Muscle of arm (tissue), 14 donors: ENCODE measurements around the gene TUG1. TPM values are rescaled to one million over a fixed set of nuclear protein-coding genes. Genes with fewer than 3 reads are reported as not detected.

Source experiments
- DNase-seq: peaks from one replicate; pipeline ENCODE4 v3.0.0-alpha.2; 2013
- long read RNA-seq, 11 donors: transcript quantifications; one replicate each; lab custom pipeline, GENCODE V29; 2026
- polyA plus RNA-seq, 12 donors: library from polyadenylated mRNA; unstranded; fragments of 120-200 nt; gene quantifications; one replicate each; pipeline ENCODE4 v1.2.1, GENCODE V29; 2013; ENCODE audit not compliant: insufficient read length in 12 of 12

The TUG1 gene
- 100 to 1,000 TPM in 10 of 12 donors, 10 to 100 TPM in 2; 92.5 to 162 (median 125) TPM for polyA plus RNA-seq
- long read RNA-seq, donor 1, full-length matches to known transcripts, result 61 of 61 reads
- long read RNA-seq, donor 1, partial matches to known transcripts, result 0 of 61 reads
- long read RNA-seq, donor 1, other reads (novel, unspliced or antisense), result 0 of 61 reads
- long read RNA-seq, donor 2, full-length matches to known transcripts, result 34 of 49 reads
- long read RNA-seq, donor 2, partial matches to known transcripts, result 15 of 49 reads
- long read RNA-seq, donor 2, other reads (novel, unspliced or antisense), result 0 of 49 reads
- long read RNA-seq, donor 3, full-length matches to known transcripts, result 27 of 62 reads
- long read RNA-seq, donor 3, partial matches to known transcripts, result 35 of 62 reads
- long read RNA-seq, donor 3, other reads (novel, unspliced or antisense), result 0 of 62 reads
- long read RNA-seq, donor 4, full-length matches to known transcripts, result 20 of 20 reads
- long read RNA-seq, donor 4, partial matches to known transcripts, result 0 of 20 reads
- long read RNA-seq, donor 4, other reads (novel, unspliced or antisense), result 0 of 20 reads
- long read RNA-seq, donor 5, full-length matches to known transcripts, result 57 of 70 reads
- long read RNA-seq, donor 5, partial matches to known transcripts, result 13 of 70 reads
- long read RNA-seq, donor 5, other reads (novel, unspliced or antisense), result 0 of 70 reads
- long read RNA-seq, donor 6, full-length matches to known transcripts, result 29 of 29 reads
- long read RNA-seq, donor 6, partial matches to known transcripts, result 0 of 29 reads
- long read RNA-seq, donor 6, other reads (novel, unspliced or antisense), result 0 of 29 reads
- long read RNA-seq, donor 7, full-length matches to known transcripts, result 34 of 34 reads
- long read RNA-seq, donor 7, partial matches to known transcripts, result 0 of 34 reads
- long read RNA-seq, donor 7, other reads (novel, unspliced or antisense), result 0 of 34 reads
- long read RNA-seq, donor 8, full-length matches to known transcripts, result 52 of 52 reads
- long read RNA-seq, donor 8, partial matches to known transcripts, result 0 of 52 reads
- long read RNA-seq, donor 8, other reads (novel, unspliced or antisense), result 0 of 52 reads
- long read RNA-seq, donor 9, full-length matches to known transcripts, result 24 of 24 reads
- long read RNA-seq, donor 9, partial matches to known transcripts, result 0 of 24 reads
- long read RNA-seq, donor 9, other reads (novel, unspliced or antisense), result 0 of 24 reads
- long read RNA-seq, donor 10, full-length matches to known transcripts, result 45 of 45 reads
- long read RNA-seq, donor 10, partial matches to known transcripts, result 0 of 45 reads
- long read RNA-seq, donor 10, other reads (novel, unspliced or antisense), result 0 of 45 reads
- long read RNA-seq, donor 11, full-length matches to known transcripts, result 45 of 45 reads
- long read RNA-seq, donor 11, partial matches to known transcripts, result 0 of 45 reads
- long read RNA-seq, donor 11, other reads (novel, unspliced or antisense), result 0 of 45 reads

DNA sequence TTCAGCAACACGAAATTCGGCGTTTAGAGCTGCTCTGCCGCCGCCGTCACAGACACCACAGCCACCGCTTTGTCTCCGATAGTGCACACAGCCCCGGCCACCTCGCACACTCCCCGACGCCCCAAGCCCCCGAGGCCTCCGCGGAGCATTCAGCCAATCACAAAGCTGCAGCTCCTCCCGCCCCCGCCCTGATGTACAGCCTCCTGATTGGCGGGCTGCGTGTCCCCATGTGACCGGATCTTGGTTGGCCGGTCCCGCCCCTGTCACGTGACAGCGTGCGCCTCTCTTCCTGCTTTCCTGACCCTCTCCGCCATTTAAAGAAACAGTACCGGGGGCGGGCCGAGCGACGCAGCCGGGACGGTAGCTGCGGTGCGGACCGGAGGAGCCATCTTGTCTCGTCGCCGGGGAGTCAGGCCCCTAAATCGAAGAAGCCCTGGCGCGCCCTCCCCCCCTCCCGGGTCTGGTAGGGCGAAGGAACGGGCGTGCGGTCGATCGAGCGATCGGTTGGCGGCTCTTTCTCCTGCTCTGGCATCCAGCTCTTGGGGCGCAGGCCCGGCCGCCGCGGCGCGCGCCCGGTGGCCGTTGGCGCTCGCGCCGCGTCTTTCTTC is at the start of gene TUG1:
TUG1 (plus strand) TSS at position 342 of the 608 bp plus-strand sequence.
- DNase-seq, result peak; percentile 98

GRCh38 chr22:30919973-30920372 is 49.1 kb upstream of the TUG1 start:
- DNase-seq, result no peak

GRCh38 chr22:30920407-30920806 is 48.7 kb upstream of the TUG1 start:
- peak; percentile 70 for DNase-seq

- no peak for DNase-seq
Measured at GRCh38 chr22:30921108-30921507, 48.0 kb upstream of the TUG1 start.

DNA sequence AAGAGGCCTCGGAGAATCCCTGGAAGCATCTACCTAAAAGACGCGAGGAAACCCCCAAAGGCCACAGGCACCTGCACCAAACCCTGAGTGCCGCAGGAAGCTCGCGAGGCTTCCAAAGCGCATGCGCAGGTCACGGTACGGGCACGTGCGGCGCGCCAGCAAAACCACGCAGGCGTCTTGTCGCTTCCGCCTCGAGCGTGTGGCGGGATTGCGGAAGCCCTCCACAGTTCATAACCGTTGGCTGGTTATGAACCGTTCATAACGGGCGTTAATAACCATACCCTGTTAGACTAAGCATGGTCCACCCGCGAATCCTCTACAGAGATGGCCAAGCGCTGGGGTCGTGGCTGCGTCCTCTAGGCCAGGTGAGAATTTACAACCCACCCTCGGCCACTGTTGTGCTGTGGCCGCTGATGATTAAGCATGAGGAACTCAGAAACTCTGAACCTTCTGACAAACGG is 46.9 kb upstream of the TUG1 start:
- DNase-seq, result peak; percentile 54

GRCh38 chr22:30923168-30923900 is 45.7 kb upstream of the TUG1 start:
- no peak for DNase-seq

- no peak for DNase-seq
Measured at GRCh38 chr22:30925667-30926066, 43.4 kb upstream of the TUG1 start.

GRCh38 chr22:30926706-30927105 is 42.4 kb upstream of the TUG1 start:
- no peak for DNase-seq

GRCh38 chr22:30927806-30928205 is 41.3 kb upstream of the TUG1 start:
- DNase-seq, result no peak

- DNase-seq, result no peak
Measured at GRCh38 chr22:30928401-30928800, 40.7 kb upstream of the TUG1 start.

- DNase-seq, result no peak
Measured at GRCh38 chr22:30930228-30930627, 38.8 kb upstream of the TUG1 start.

GRCh38 chr22:30931541-30932300 is 37.3 kb upstream of the TUG1 start:
- no peak for DNase-seq

GRCh38 chr22:30932661-30933060 is 36.4 kb upstream of the TUG1 start:
- DNase-seq, result no peak

- no peak for DNase-seq
Measured at GRCh38 chr22:30933457-30933856, 35.6 kb upstream of the TUG1 start.

- DNase-seq, result no peak
Measured at GRCh38 chr22:30934053-30934452, 35.0 kb upstream of the TUG1 start.

DNA sequence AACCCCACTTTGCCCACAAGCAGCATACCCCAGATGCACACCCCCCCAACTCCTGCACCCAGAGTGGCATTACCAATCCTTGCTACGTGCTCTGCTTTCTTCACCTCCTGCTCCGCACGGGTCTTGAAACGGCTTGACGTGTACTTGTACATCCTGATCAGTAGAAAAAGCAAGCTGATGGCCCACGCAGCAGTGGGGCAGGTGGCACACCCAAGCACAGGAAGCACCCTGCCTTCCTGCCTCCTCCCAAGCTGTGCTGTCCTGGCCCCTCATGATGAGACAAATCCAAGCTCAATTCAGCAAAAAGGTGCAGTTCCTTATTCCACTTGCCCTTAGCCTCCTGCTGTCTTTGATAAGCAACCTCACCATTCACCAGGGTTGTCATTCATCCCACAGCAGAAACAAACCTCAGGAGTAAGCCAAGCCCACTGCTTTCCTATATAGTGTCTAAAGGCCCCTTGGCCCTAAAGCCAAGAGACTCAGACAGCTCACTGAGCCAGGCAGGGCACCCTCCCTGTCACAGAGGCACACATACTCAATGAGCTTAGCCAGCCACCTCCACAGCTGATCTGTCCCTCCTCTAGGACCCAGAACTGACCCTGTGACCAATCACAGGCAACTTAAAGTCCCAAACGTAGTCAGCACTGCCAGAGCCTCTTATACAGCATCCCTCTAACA is 28.2 kb upstream of the TUG1 start:
- no peak for DNase-seq

GRCh38 chr22:30941363-30941740 is 27.7 kb upstream of the TUG1 start:
- DNase-seq, result no peak

DNA sequence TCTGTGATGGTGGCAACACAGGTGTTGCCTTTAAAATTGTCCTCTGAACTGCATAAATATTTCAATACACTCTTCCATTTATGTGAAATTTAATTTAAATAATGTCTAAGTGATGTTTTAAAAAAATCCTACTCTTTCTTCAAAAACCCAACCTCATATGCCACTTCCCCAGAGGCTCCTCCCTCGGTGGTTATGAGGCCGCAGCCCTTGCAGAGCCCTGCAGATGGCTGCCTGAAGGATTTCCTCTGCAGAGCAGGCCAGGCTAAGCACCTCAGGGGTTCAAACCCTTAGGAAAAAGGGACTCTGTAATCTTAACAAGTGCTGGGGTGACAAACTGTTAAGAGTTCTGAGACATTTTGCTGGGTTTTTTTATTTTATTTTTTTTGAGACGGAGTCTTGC is 25.7 kb upstream of the TUG1 start:
- DNase-seq, result no peak

DNA sequence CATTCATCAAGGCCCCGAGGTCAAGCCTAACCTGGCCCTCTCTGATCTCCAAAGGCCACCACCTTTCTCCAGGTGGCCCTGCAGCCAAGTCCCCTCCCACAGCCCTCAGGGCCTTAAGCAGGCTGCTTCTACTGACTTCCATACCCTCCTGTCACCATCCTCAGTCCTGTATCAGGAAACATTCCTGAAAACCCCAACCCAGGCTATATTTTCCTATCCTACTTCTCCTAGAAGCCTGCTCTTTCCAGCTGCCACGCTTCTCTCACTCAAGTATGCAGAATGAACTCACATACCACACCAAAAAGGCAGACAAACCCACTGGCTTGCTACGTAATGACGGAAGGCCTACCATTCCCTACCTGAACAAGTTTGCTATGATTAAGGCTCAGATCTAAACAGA is 24.1 kb upstream of the TUG1 start:
- no peak for DNase-seq
